Right lobe of liver (tissue), 6 donors: Measurements from ENCODE around the gene MIR17HG. TPM values are rescaled to one million over a fixed set of nuclear protein-coding genes. Genes with fewer than 3 reads are reported as not detected.

ENCODE experiments used
- ATAC-seq, 4 donors: fragments of 200-7000 bp; cut with Tn5 transposase; one replicate each; pipeline ENCODE4 v1.9.1; 2020; ENCODE audit warnings: mild to moderate bottlenecking in 4 of 4, moderate library complexity in 4 of 4
- DNase-seq, 3 donors: peaks; one replicate each; pipeline ENCODE4 v3.0.0-alpha.2; 2020
- H3K27ac ChIP-seq, 3 donors: fragments of 200-600 bp; one replicate each; pipeline ENCODE4 v1.8.0; 2022
- H3K27me3 ChIP-seq, 2 donors: fragments of 200-600 bp; one replicate each; pipeline ENCODE4 v1.8.0; 2022
- H3K36me3 ChIP-seq, 4 donors: fragments of 200-600 bp; sonication (generic) in 1 of 4; one replicate each; pipeline versions ENCODE4 v1.5.1 to v1.8.0; 2017 to 2022; ENCODE audit warnings: control low read depth in 1 of 4
- H3K4me1 ChIP-seq, 4 donors: fragments of 200-600 bp; sonication (generic) in 1 of 4; one replicate each; pipeline versions ENCODE4 v1.5.1 to v1.8.0; 2017 to 2022; ENCODE audit warnings: control low read depth in 1 of 4
- H3K4me3 ChIP-seq, 3 donors: fragments of 200-600 bp; one replicate each; pipeline ENCODE4 v1.8.0; 2022
- H3K9me3 ChIP-seq, 4 donors: fragments of 200-600 bp; sonication (generic) in 1 of 4; one replicate each; pipeline versions ENCODE4 v1.5.1 to v1.8.0; 2017 to 2022; ENCODE audit warnings: control low read depth in 1 of 4
- CTCF ChIP-seq, 4 donors: fragments of 200-600 bp in 3 of 4; fragments of 450-650 bp in 1 of 4; IDR thresholded peaks; one replicate each; pipeline versions ENCODE4 v1.5.1 to v1.8.0; 2016 to 2022; ENCODE audit warnings: antibody characterized with exemption in 4 of 4, mild to moderate bottlenecking in 2 of 4
- POLR2A ChIP-seq: fragments of 450-650 bp; IDR thresholded peaks from one replicate; pipeline ENCODE4 v1.6.1; 2017; ENCODE audit warnings: antibody characterized with exemption, mild to moderate bottlenecking
- WGBS: methylation state at CpG from one replicate; pipeline ENCODE4 v1.1.6; 2018; ENCODE audit warnings: low coverage, low lambda C conversion rate; ENCODE audit not compliant: insufficient coverage; ENCODE audit errors: missing lambda C conversion rate; 5-methylcytosine and 5-hydroxymethylcytosine counted together
- intact Hi-C, 2 donors: fragments of 100-400 bp; cut with DNase I; formaldehyde crosslinking; loops; one replicate each; pipeline versions ENCODE4 v1.11.2 to v1.14.1; 2022
- total RNA-seq, 6 experiments: library from RNA; depleted of rRNA in 2 of 6; stranded (reverse); fragments of >200 nt in 2 of 6; fragmentation: NEBNext Ultra II Directional in 3 of 6; extraction: Animal tissue kit (Norgen Biotek cat#: 25700) in 3 of 6; gene quantifications; one replicate each; pipeline versions ENCODE4 v1.1.0 to v1.2.4, GENCODE V29; 2016 to 2023
- donor health status: DM: no; HTN: yes; CAD: no.
- donor health status: DM: no; HTN: no; CAD: no.
- donor health status: DM: no; HTN: no; CAD: no.
- donor health status: DM: no; HTN: yes; CAD: no.
- donor health status: DM: no; HTN: yes; CAD: no.

Gene MIR17HG
- total RNA-seq, 6 experiments from 2014 or later: 1.8 to 3.8 (median 2.4) TPM

DNA sequence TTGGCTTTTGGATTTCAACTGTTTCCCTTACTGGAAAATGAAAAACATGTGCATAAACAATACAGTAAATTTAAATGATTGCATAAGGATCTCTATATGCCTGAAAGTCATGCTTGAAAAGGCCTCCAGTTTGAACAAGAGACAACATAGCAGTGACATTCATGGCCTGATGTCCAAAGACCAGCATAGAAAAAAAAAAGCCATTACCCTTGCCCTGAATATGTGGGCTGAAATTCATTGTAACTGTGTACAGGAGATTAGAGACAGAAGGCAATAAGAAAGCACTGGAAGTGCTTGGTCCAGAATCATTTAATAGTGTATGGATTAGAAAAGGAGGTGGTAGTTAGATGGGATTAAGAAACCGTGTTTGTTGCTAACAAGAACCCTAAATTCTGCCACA lies 15.4 kb downstream of the MIR17HG start:
- no peaks in the 10 kb centered on the region for H3K9me3 ChIP-seq
- TF ChIP-seq CTCF (IDR thresholded peaks at IDR 0.05) (no peak), POLR2A (no peak)
- intact Hi-C loops: no loop called here
- H3K36me3 ChIP-seq: no peaks in the 10 kb centered on the region
- peak; percentile 22 to 55 (median 46) for ATAC-seq
- no peak for DNase-seq
- H3K27me3 ChIP-seq: no peaks in the 10 kb centered on the region
- H3K27ac ChIP-seq: peak overlapping the region in 1 of 3 donors; percentile 48
- no peak overlapping the region for H3K4me3 ChIP-seq
- WGBS: 69% methylated on average over 1 of the region's 1 CpG
- peaks cover 0 to 45% (median 14%) of the 10 kb centered on the region in 4 donors for H3K4me1 ChIP-seq

- 100% methylated on average over 1 of the region's 1 CpG for WGBS
- H3K36me3 ChIP-seq: no peaks in the 10 kb centered on the region
- DNase-seq: no peak
- no peak overlapping the region for H3K27ac ChIP-seq
- no peaks in the 10 kb centered on the region for H3K9me3 ChIP-seq
- H3K4me3 ChIP-seq: no peak overlapping the region
- no peak for ATAC-seq
- no peak for TF ChIP-seq CTCF (IDR thresholded peaks at IDR 0.05)
- intact Hi-C loops: no loop called here
- H3K4me1 ChIP-seq: peaks cover 0 to 14% (median 6%) of the 10 kb centered on the region in 4 donors
- H3K27me3 ChIP-seq: no peaks in the 10 kb centered on the region
Observed at GRCh38 chr13:91368101-91368500, 20.6 kb downstream of the MIR17HG start.

DNA sequence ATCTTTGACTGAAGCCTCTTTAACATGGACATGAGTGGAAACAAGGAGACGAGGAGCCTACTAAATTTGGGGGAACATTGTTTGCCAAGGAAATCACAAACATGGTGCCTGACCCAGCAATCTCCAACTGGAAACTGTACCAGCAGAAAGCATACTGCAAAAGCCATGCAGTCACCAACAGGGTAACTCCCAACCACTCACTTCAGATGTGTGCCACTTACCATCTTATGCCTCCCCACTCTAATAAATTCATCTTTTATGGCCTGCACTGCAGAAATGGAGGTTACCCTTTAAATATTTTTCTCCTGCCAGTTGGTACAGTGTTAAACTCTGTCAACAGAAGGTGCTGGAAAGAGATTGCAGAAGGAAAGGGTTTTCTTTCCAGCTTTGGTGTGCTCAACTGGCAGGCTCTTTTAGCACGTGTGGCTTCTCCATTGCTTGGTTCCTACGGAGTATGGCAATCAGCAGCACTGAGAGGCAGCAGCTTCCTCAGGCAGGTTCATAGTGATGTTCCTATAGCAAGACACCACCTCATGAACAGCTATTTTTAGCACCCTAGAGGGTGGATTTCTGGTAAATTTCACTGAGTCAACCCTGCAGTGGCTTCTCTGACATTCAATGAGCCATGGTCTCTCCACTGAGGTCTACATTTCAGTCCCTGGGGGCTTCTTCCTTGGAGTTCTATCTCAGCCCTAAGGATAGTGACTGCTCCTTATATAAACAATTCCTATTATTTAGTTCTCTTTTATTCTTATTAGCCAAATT lies 21.4 kb downstream of the MIR17HG start:
- no peak overlapping the region for H3K4me3 ChIP-seq
- no peaks in the 10 kb centered on the region for H3K9me3 ChIP-seq
- H3K27ac ChIP-seq: no peak overlapping the region
- H3K36me3 ChIP-seq: no peaks in the 10 kb centered on the region
- no peak for TF ChIP-seq CTCF (IDR thresholded peaks at IDR 0.05)
- TF ChIP-seq POLR2A: no peak
- intact Hi-C loops: no loop called here
- ATAC-seq: no peak
- no peaks in the 10 kb centered on the region for H3K27me3 ChIP-seq
- no peak for DNase-seq
- 55% methylated on average over 2 of the region's 3 CpGs for WGBS
- H3K4me1 ChIP-seq: peaks cover 0 to 15% (median 7%) of the 10 kb centered on the region in 4 donors

DNA sequence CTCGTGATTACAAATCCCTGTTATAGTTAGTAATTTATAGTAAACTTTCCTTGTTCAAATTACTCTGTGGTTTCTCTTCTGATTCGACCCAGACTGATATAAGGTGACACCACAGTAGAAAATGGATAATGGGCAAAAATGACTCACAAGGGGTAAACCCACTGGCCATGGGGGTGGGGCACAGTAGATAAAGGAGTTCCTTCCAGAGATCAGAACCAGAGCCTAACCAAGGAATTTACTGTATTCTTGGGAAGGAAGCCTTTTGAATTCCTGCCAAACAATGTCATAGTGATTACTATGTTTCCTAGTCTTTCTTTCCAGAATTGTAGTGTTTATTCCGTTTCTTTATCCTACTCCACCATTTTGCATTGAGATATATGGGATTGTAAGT lies 21.9 kb downstream of the MIR17HG start:
- H3K36me3 ChIP-seq: no peaks in the 10 kb centered on the region
- ATAC-seq (no peak), DNase-seq (no peak)
- 51% methylated on average over 3 of the region's 3 CpGs for WGBS
- no peaks in the 10 kb centered on the region for H3K9me3 ChIP-seq
- TF ChIP-seq POLR2A (no peak), CTCF (IDR thresholded peaks at IDR 0.05) (no peak)
- no peak overlapping the region for H3K4me3 ChIP-seq
- intact Hi-C loops: no loop called here
- H3K27ac ChIP-seq: no peak overlapping the region
- H3K4me1 ChIP-seq: peaks cover 0 to 15% (median 7%) of the 10 kb centered on the region in 4 donors
- no peaks in the 10 kb centered on the region for H3K27me3 ChIP-seq
